Gastroesophageal sphincter (tissue), 4 donors: Measurements from ENCODE around the gene PGLYRP2. TPM values are rescaled to one million over a fixed set of nuclear protein-coding genes. Genes with fewer than 3 reads are reported as not detected.

Source experiments
- ATAC-seq: fragments of 150-250 bp; one replicate; pipeline ENCODE4 v1.9.1; 2016; ENCODE audit warnings: mild to moderate bottlenecking, moderate library complexity
- H3K27ac ChIP-seq, 4 donors: fragments of 200-600 bp; sonication (generic) in 3 of 4; 1 replicate in 3 of 4; 2 replicates in 1 of 4; pipeline ENCODE4 v1.5.1; 2016 to 2019
- H3K27me3 ChIP-seq: fragments of 200-600 bp; sonication (generic); one replicate; pipeline ENCODE4 v1.5.1; 2019
- H3K36me3 ChIP-seq, 2 donors: fragments of 200-600 bp; sonication (generic); one replicate each; pipeline ENCODE4 v1.5.1; 2019; ENCODE audit warnings: control low read depth in 1 of 2
- H3K4me1 ChIP-seq, 3 donors: fragments of 200-600 bp; sonication (generic); 1 replicate in 2 of 3; 2 replicates in 1 of 3; pipeline ENCODE4 v1.5.1; 2016 to 2019; ENCODE audit warnings: control low read depth in 2 of 3
- H3K4me3 ChIP-seq, 2 donors: fragments of 200-600 bp; sonication (generic); one replicate each; pipeline ENCODE4 v1.5.1; 2019; ENCODE audit warnings: mild to moderate bottlenecking in 1 of 2, moderate library complexity in 1 of 2
- H3K9me3 ChIP-seq, 3 donors: fragments of 200-600 bp; sonication (generic); one replicate each; pipeline ENCODE4 v1.5.1; 2017 to 2019; ENCODE audit warnings: control low read depth in 2 of 3
- CTCF ChIP-seq, 4 experiments: fragments of 200-600 bp in 2 of 4; fragments of 450-650 bp in 2 of 4; sonication (generic) in 1 of 4; IDR thresholded peaks; one replicate each; pipeline ENCODE4 v1.5.1; 2017 to 2019; ENCODE audit warnings: antibody characterized with exemption in 4 of 4, mild to moderate bottlenecking in 2 of 4, moderate library complexity in 2 of 4
- EP300 ChIP-seq: sonication (generic); formaldehyde crosslinking; IDR thresholded peaks from one replicate; pipeline ENCODE4 v1.6.1; 2017; ENCODE audit warnings: antibody characterized with exemption, mild to moderate bottlenecking
- POLR2A ChIP-seq, 2 donors: fragments of 450-650 bp; IDR thresholded peaks; one replicate each; pipeline ENCODE4 v1.6.1; 2017; ENCODE audit warnings: antibody characterized with exemption in 2 of 2, mild to moderate bottlenecking in 2 of 2, moderate library complexity in 1 of 2
- POLR2AphosphoS5 ChIP-seq: sonication (generic); formaldehyde crosslinking; IDR thresholded peaks from one replicate; pipeline ENCODE4 v1.6.1; 2017; ENCODE audit warnings: antibody characterized with exemption
- WGBS, 2 donors: methylation state at CpG; one replicate each; pipeline ENCODE4 v1.1.5; 2018; ENCODE audit warnings: low coverage in 1 of 2; 5-methylcytosine and 5-hydroxymethylcytosine counted together
- total RNA-seq, 4 donors: library from RNA; depleted of rRNA; stranded (reverse); fragments of >200 nt; gene quantifications; one replicate each; pipeline ENCODE4 v1.1.0, GENCODE V29; 2016

The PGLYRP2 gene
- total RNA-seq, 4 donors from 2014 or later = not detected

DNA sequence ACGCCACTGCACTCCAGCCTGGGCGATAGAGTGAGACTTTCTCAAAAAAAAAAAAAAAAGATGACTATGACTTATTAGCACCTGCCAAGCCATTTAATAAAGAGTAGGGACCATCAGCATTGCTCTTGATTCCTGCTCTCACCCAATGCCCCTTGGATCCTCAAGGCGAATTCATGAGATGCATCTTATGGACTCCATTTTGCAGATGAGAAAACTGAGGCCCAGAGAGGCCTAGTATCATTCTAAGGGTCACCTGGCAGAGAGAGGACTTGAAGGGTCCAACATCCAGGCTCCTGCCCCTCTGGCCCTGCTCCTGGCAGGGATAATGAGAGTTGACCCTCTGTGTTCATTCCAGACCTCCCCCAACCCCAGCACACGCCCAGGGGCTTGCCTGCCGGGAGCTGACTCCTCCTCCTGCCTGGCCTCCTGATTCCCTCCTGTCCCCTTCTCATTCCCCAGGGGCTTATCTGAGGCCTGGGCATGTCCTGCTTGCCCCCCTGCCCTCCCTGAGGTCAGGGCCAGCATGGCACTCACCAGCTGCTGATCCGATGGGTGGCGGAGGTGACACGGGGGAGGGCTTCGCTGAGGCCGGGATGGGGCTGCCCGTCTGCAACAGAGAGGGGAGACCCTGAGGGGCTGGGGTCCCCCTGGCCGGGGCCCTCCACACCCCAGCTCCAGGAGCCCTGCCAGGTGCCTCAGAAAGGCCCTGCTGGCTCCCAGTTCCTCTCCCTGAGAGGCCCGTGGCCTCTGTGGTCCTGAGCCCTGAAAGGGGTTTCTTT, 37.0 kb downstream of the PGLYRP2 start:
- Histone ChIP-seq H3K27me3 (no peaks in the 10 kb centered on the region), H3K4me3 (no peak overlapping the region), H3K4me1 (peaks cover 0 to 39% (median 8%) of the 10 kb centered on the region in 3 donors), H3K9me3 (no peaks in the 10 kb centered on the region), H3K36me3 (peaks cover 0 to 53% of the 10 kb centered on the region in 2 donors), H3K27ac (no peak overlapping the region)
- ATAC-seq = no peak
- no peak for TF ChIP-seq CTCF (IDR thresholded peaks at IDR 0.05)
- no peak for TF ChIP-seq POLR2AphosphoS5
- no peak for TF ChIP-seq EP300
- no peak for TF ChIP-seq POLR2A (IDR thresholded peaks at IDR 0.05)
- 67 to 73% methylated on average over 1 to 6 of the region's 13 CpGs for WGBS, 2 donors

DNA sequence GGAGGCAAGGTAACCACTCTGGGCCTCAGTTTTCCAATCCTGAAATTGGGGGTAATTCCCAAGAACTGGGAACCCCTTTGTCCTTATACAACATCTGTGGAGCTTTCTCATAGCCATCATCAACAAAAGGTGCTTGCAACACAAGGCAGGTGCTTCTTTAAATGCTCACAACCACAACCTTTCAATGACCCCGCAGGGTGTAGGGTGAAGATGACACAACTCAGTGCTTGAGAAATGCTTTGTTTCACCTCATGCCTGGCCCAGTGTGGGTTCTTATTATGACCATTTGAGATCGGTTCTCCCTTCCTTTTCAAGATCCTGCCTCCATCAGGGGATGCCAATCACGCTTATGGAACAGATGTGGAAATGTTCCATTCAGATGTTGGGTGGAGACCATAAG, 38.0 kb downstream of the PGLYRP2 start:
- peaks cover 0 to 49% of the 10 kb centered on the region in 2 donors for H3K36me3 ChIP-seq
- H3K9me3 ChIP-seq = no peaks in the 10 kb centered on the region
- peaks cover 0 to 45% (median 12%) of the 10 kb centered on the region in 3 donors for H3K4me1 ChIP-seq
- ATAC-seq = no peak
- TF ChIP-seq EP300 = no peak
- no peak for TF ChIP-seq CTCF (IDR thresholded peaks at IDR 0.05)
- TF ChIP-seq POLR2AphosphoS5 = no peak
- TF ChIP-seq POLR2A (IDR thresholded peaks at IDR 0.05) = no peak
- no peak overlapping the region for H3K4me3 ChIP-seq
- H3K27me3 ChIP-seq = no peaks in the 10 kb centered on the region
- H3K27ac ChIP-seq = no peak overlapping the region
- WGBS, 2 donors = 79 to 100% methylated on average over 1 to 3 of the region's 3 CpGs

DNA sequence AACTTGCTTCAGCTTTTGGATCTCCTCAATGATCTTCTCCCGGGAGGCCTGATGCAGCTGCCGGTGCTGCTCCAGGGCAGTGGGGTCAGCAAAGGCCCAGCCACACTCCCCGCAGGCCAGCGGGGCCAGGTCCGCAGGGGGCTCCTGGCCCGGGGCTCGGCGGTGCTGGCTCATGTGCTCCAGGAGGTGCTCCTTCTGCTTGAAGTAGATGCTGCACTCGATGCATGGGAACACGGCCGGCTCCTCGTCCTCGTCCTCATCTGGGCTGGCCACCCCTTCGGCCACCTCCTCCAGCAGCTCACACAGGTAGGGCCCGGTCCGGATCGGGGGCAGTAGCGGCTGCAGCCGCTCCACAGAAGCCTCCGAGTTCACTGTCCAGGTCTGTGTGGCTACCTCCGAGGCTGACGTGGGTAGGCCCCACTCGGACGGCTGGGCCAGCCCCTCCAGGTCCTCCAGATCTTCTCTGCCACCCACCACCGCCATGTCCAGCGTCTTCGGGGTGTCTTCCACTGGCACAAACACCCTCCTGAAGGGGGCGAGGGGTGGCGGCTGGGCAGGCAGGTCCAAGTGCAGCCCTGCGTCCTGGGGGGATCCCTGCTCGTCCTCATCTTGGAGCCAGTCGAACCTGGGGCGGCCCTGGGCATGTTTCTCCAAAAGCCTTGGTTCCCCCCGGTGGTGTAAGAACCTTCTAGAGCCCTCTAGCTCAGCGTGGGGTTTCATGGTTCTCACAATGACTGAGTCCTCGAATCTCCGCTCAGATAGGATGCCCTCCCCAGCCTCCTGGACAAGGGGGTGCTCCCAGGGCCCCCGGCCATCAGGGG, 39.3 kb downstream of the PGLYRP2 start:
- Histone ChIP-seq H3K36me3 (peaks cover 0 to 39% of the 10 kb centered on the region in 2 donors), H3K4me1 (peaks cover 0 to 37% (median 12%) of the 10 kb centered on the region in 3 donors), H3K9me3 (no peaks in the 10 kb centered on the region), H3K4me3 (no peak overlapping the region), H3K27me3 (no peaks in the 10 kb centered on the region), H3K27ac (no peak overlapping the region)
- 90 to 95% methylated on average over 4 of the region's 38 CpGs for WGBS, 2 donors
- ATAC-seq = no peak
- TF ChIP-seq EP300 (no peak), CTCF (IDR thresholded peaks at IDR 0.05) (no peak), POLR2AphosphoS5 (no peak)

- Histone ChIP-seq H3K27ac (peak overlapping the region in 2 of 4 donors; percentile 69 to 80), H3K4me1 (peaks cover 0 to 34% (median 12%) of the 10 kb centered on the region in 3 donors), H3K4me3 (no peak overlapping the region), H3K9me3 (no peaks in the 10 kb centered on the region), H3K27me3 (no peaks in the 10 kb centered on the region), H3K36me3 (peaks cover 0 to 31% of the 10 kb centered on the region in 2 donors)
- ATAC-seq = no peak
- TF ChIP-seq EP300 (no peak), POLR2AphosphoS5 (no peak), CTCF (IDR thresholded peaks at IDR 0.05) (no peak), POLR2A (IDR thresholded peaks at IDR 0.05) (no peak)
- 73% methylated on average over 3 of the region's 25 CpGs for WGBS, 2 donors
Observed at GRCh38 chr19:15439078-15439799, 40.1 kb downstream of the PGLYRP2 start.
